ENCODE results near the gene MUC5AC. TPM values are rescaled to one million over a fixed set of nuclear protein-coding genes. Genes with fewer than 3 reads are reported as not detected.
"Not testable (repeated sequence)": the region's sequence is repeated elsewhere in the genome, so short reads cannot be mapped to it uniquely, and the experiment has no call there.

Gene MUC5AC
- total and polyA plus RNA-seq, 10 donors: under 0.01 TPM; not detected in 8

DNA sequence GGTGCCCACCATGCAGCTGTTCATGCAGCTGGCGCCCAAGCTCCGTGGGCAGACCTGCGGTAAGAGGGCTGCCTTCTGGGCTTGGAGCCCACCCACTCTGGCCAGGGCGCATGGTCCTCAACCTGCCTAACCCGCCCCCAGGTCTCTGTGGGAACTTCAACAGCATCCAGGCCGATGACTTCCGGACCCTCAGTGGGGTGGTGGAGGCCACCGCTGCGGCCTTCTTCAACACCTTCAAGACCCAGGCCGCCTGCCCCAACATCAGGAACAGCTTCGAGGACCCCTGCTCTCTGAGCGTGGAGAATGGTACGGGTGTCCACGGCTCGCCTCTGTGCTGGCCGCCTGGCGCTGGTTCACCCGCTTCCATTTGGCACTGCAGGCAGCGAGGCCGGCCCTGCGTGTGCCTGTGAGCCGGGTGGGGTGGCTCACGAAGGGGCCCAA lies 11.0 kb downstream of the MUC5AC start:
- 90 to 98% (median 93%) methylated on average over 13 to 23 of the region's 23 CpGs for WGBS, 5 donors
- no peak overlapping the region for H3K4me3 ChIP-seq
- H3K27ac ChIP-seq: no peak overlapping the region
- no peaks in the 10 kb centered on the region for H3K36me3 ChIP-seq
- peaks cover 0 to 5% (median 0%) of the 10 kb centered on the region in 8 donors for H3K9me3 ChIP-seq
- intact Hi-C loops (cut with DNase I; ENCODE audit: low total_unique reads): no loop called here
- TF ChIP-seq, protein P1, sequence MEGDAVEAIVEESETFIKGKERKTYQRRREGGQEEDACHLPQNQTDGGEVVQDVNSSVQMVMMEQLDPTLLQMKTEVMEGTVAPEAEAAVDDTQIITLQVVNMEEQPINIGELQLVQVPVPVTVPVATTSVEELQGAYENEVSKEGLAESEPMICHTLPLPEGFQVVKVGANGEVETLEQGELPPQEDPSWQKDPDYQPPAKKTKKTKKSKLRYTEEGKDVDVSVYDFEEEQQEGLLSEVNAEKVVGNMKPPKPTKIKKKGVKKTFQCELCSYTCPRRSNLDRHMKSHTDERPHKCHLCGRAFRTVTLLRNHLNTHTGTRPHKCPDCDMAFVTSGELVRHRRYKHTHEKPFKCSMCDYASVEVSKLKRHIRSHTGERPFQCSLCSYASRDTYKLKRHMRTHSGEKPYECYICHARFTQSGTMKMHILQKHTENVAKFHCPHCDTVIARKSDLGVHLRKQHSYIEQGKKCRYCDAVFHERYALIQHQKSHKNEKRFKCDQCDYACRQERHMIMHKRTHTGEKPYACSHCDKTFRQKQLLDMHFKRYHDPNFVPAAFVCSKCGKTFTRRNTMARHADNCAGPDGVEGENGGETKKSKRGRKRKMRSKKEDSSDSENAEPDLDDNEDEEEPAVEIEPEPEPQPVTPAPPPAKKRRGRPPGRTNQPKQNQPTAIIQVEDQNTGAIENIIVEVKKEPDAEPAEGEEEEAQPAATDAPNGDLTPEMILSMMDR (IDR thresholded peaks at IDR 0.05 in 8 of 11, conservative IDR thresholded peaks at IDR 0.05 in 3 of 11): no peak
- TF ChIP-seq POLR2AphosphoS5 (IDR thresholded peaks at IDR 0.05): no peak
- TF ChIP-seq POLR2A (IDR thresholded peaks at IDR 0.05): no peak
- DNase-seq: no peak
- H3K4me1 ChIP-seq: no peaks in the 10 kb centered on the region
- peaks cover 0 to 16% (median 0%) of the 10 kb centered on the region in 7 donors for H3K27me3 ChIP-seq (replicated peaks in 1 of 7)

DNA sequence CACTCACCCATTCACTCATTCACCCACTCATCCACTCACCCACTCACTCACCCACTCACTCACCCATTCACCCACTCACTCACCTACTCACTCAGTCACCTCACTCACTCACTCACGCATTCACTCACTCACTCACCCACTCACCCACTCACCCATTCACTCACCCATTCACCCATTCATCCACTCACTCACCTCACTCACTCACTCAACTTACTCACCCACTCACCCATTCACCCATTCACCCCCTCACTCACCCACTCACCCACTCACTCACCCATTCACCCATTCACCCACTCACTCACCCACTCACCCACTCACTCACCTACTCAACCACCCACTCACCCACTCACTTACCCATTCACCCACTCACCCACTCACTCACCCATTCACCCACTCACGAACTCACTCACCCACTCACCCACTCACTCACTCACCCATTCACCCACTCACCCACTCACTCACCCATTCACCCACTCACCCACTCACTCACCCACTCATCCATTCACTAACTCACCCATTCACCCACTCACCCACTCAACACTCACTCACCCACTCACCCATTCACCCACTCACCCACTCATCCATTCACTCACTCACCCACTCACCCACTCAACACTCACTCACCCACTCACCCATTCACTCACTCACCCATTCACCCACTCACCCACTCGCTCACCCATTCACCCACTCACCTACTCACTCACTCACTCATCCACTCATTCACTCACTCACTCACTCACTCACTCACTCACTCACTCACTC lies 13.7 kb downstream of the MUC5AC start:
- Histone ChIP-seq H3K4me3 (no peak overlapping the region), H3K9me3 (peaks cover 0 to 5% (median 0%) of the 10 kb centered on the region in 8 donors), H3K27me3 (replicated peaks in 1 of 7) (peaks cover 0 to 4% (median 0%) of the 10 kb centered on the region in 7 donors), H3K36me3 (no peaks in the 10 kb centered on the region), H3K27ac (no peak overlapping the region), H3K4me1 (no peaks in the 10 kb centered on the region)
- WGBS, 5 donors: 47 to 90% (median 73%) methylated on average over 2 of the region's 3 CpGs
- intact Hi-C loops (cut with DNase I; ENCODE audit: low total_unique reads): no loop called here
- TF ChIP-seq, protein P1 (IDR thresholded peaks at IDR 0.05 in 8 of 11, conservative IDR thresholded peaks at IDR 0.05 in 3 of 11): no peak
- TF ChIP-seq POLR2AphosphoS5 (IDR thresholded peaks at IDR 0.05) (no peak), POLR2A (IDR thresholded peaks at IDR 0.05) (no peak)
- no peak for DNase-seq

DNA sequence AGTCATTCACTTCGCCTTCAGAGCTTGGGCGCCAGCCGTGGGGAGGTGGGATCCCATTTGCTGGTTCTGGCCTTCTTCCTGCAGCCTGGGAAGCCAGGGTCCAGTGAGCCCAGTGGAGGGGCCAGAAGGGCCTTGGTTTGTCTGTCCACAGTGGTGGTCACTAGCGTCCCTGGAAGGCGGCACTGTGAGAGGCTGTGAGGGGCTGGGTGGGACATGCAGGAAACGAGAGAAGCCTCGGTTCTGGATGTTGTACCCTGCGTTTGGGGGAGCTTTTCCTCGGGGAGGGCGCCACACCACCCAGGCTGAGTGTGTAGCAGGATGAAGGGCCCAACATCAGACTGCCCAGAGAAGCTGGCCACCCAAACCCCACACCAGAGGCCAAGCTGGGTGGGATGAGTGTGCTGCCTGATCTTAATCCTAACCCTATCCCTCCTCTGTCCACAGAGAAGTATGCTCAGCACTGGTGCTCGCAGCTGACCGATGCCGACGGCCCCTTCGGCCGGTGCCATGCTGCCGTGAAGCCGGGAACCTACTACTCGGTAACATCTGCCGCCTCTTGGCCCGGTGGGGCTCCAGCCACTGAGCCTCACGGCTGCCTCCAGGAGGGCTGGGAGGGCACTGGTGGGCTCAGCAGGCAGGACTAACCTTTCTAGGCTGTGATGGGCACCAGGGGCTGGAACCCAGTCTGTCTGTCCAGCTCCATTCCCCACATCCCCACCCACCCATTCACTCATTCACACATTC lies 14.4 kb downstream of the MUC5AC start:
- intact Hi-C loops (cut with DNase I; ENCODE audit: low total_unique reads): no loop called here
- peaks cover 0 to 4% (median 0%) of the 10 kb centered on the region in 7 donors for H3K27me3 ChIP-seq (replicated peaks in 1 of 7)
- H3K4me3 ChIP-seq: no peak overlapping the region
- no peak for DNase-seq
- no peaks in the 10 kb centered on the region for H3K36me3 ChIP-seq
- no peak for TF ChIP-seq POLR2A (IDR thresholded peaks at IDR 0.05)
- WGBS, 5 donors: 85 to 88% (median 87%) methylated on average over 13 to 22 of the region's 22 CpGs
- H3K4me1 ChIP-seq: no peaks in the 10 kb centered on the region
- no peak overlapping the region for H3K27ac ChIP-seq
- peaks cover 0 to 5% (median 0%) of the 10 kb centered on the region in 8 donors for H3K9me3 ChIP-seq

DNA sequence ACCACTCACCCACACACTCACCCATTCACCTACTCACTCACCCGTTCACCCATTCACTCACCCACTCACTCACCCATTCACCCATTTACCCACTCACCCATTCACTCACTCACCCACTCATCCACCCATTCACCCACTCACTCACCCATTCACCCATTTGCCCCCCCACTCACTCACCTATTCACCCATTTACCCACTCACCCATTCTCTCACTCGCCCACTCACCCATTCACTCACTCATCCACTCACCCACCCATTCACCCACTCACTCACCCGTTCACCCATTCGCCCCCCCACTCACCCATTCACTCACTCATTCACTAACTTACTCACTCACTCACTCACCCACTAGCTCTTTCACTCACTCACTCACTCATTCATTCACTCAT lies 15.0 kb downstream of the MUC5AC start:
- WGBS, 5 donors: 75 to 88% (median 83%) methylated on average over 4 of the region's 4 CpGs
- no peak for DNase-seq
- H3K27me3 ChIP-seq (replicated peaks in 1 of 7): peaks cover 0 to 4% (median 0%) of the 10 kb centered on the region in 7 donors
- no peaks in the 10 kb centered on the region for H3K36me3 ChIP-seq
- H3K4me3 ChIP-seq: no peak overlapping the region
- no peaks in the 10 kb centered on the region for H3K4me1 ChIP-seq
- intact Hi-C loops (cut with DNase I; ENCODE audit: low total_unique reads): no loop called here
- TF ChIP-seq POLR2A (IDR thresholded peaks at IDR 0.05) (no peak), POLR2AphosphoS5 (IDR thresholded peaks at IDR 0.05) (no peak)
- TF ChIP-seq, protein P1 (IDR thresholded peaks at IDR 0.05 in 8 of 11, conservative IDR thresholded peaks at IDR 0.05 in 3 of 11): no peak
- no peak overlapping the region for H3K27ac ChIP-seq
- H3K9me3 ChIP-seq: peaks cover 0 to 5% (median 0%) of the 10 kb centered on the region in 8 donors

DNA sequence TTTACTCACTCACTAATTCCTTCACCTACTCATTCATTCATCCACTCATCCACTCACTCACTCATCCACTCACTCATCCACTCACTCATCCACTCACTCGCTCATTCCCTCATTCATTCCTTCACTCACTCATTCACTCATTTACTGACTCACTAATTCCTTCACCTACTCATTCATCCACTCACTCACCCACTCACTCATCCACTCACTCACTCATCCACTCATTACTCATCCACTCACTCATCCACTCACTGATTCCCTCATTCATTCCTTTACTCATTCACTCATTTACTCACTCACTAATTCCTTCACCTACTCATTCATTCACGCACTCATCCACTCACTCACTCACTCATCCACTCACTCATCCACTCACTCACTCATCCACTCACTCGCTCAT lies 15.6 kb downstream of the MUC5AC start:
- intact Hi-C loops (cut with DNase I; ENCODE audit: low total_unique reads); H3K27ac ChIP-seq; H3K36me3 ChIP-seq; H3K27me3 ChIP-seq (replicated peaks in 1 of 7); H3K9me3 ChIP-seq; H3K4me3 ChIP-seq; DNase-seq; H3K4me1 ChIP-seq: not testable (repeated sequence)
- 88 to 95% (median 91%) methylated on average over 2 to 3 of the region's 3 CpGs for WGBS, 5 donors
